B cell (primary cell): ENCODE measurements around the gene CAVIN2. TPM values are rescaled to one million over a fixed set of nuclear protein-coding genes. Genes with fewer than 3 reads are reported as not detected.

ENCODE experiments used
- ATAC-seq: fragments of 200-7000 bp; cut with Tn5 transposase; one replicate; pipeline ENCODE4 v1.10.0; 2021; ENCODE audit warnings: low read depth, mild to moderate bottlenecking, moderate number of reproducible peaks, moderate library complexity
- CTCF ChIA-PET: fragments of 350-600 bp; sonication (Branson Sonifier 250); formaldehyde crosslinking; loops from one replicate; lab custom pipeline; 2021; ENCODE audit warnings: antibody characterized with exemption, inconsistent platforms; lab: Charles Lee
- POLR2A ChIA-PET: fragments of 350-600 bp; sonication (Branson Sonifier 250); formaldehyde crosslinking; loops from one replicate; lab custom pipeline; 2021; ENCODE audit warnings: antibody characterized with exemption; lab: Charles Lee
- DNase-seq: peaks from one replicate; pipeline ENCODE4 v3.0.0; 2013
- H2AFZ ChIP-seq: 2 replicates; pipeline ENCODE4 v1.6.1; 2012; ENCODE audit warnings: mild to moderate bottlenecking, low read depth, low read length; ENCODE audit not compliant: insufficient read depth, poor library complexity, severe bottlenecking
- H3K27ac ChIP-seq, 2 donors: 1 replicate in 1 of 2; 2 replicates in 1 of 2; pipeline ENCODE4 v1.5.1; 2012 to 2013; ENCODE audit warnings: low read length in 2 of 2, mild to moderate bottlenecking in 2 of 2, moderate library complexity in 1 of 2
- H3K27me3 ChIP-seq, 4 experiments: fragments of 200-600 bp in 1 of 4; sonication (generic) in 1 of 4; replicated peaks in 1 of 4; 1 replicate in 2 of 4; 2 replicates in 2 of 4; pipeline versions ENCODE4 v1.6.1 to v1.7.0; 2013 to 2016; ENCODE audit warnings: low read length in 3 of 4, mild to moderate bottlenecking in 2 of 4, mixed read lengths in 1 of 4, moderate library complexity in 1 of 4; ENCODE audit not compliant: insufficient read depth in 4 of 4, control insufficient read depth in 3 of 4; ENCODE audit errors: control extremely low read depth in 1 of 4
- H3K36me3 ChIP-seq, 2 experiments: replicated peaks in 1 of 2; 1 replicate in 1 of 2; 2 replicates in 1 of 2; pipeline versions ENCODE4 v1.6.1 to v1.7.1; 2013; ENCODE audit warnings: low read length in 1 of 2; ENCODE audit not compliant: insufficient read depth in 2 of 2, control insufficient read depth in 1 of 2; ENCODE audit errors: control extremely low read depth in 1 of 2, extremely low read depth in 1 of 2
- H3K4me1 ChIP-seq, 2 donors: fragments of 200-600 bp in 1 of 2; sonication (generic) in 1 of 2; 1 replicate in 1 of 2; 2 replicates in 1 of 2; pipeline versions ENCODE4 v1.5.1 to v1.6.1; 2013 to 2017; ENCODE audit warnings: low read length in 2 of 2; ENCODE audit not compliant: control insufficient read depth in 2 of 2, insufficient read depth in 2 of 2
- H3K4me2 ChIP-seq: replicated peaks from 2 replicates; pipeline ENCODE3; 2012; ENCODE audit warnings: mild to moderate bottlenecking, low read depth, low read length; ENCODE audit not compliant: poor library complexity, severe bottlenecking
- H3K4me3 ChIP-seq, 5 experiments: fragments of 200-600 bp in 1 of 5; sonication (generic) in 1 of 5; 1 replicate in 3 of 5; 2 replicates in 2 of 5; pipeline versions ENCODE4 v1.5.1 to v1.7.0; 2011 to 2016; ENCODE audit warnings: low read length in 4 of 5, mild to moderate bottlenecking in 4 of 5, low read depth in 2 of 5, control low read depth in 1 of 5, moderate library complexity in 1 of 5; ENCODE audit not compliant: insufficient read depth in 1 of 5; ENCODE audit errors: control extremely low read depth in 1 of 5, extremely low read depth in 1 of 5
- H3K79me2 ChIP-seq: fragments of 200-600 bp; sonication (generic); one replicate; pipeline ENCODE4 v1.6.0; 2016; ENCODE audit warnings: low read length; ENCODE audit not compliant: control insufficient read depth, insufficient read depth
- H3K9ac ChIP-seq: fragments of 200-600 bp; sonication (generic); 2 replicates; pipeline ENCODE4 v1.6.1; 2017; ENCODE audit warnings: mild to moderate bottlenecking, low read length, moderate library complexity
- H3K9me3 ChIP-seq, 3 donors: one replicate each; pipeline versions ENCODE4 v1.6.1 to v1.7.1; 2013; ENCODE audit warnings: low read length in 2 of 3; ENCODE audit not compliant: control insufficient read depth in 2 of 3, insufficient read depth in 1 of 3; ENCODE audit errors: control extremely low read depth in 1 of 3
- H4K20me1 ChIP-seq: 2 replicates; pipeline ENCODE4 v1.6.0; 2012; ENCODE audit warnings: mild to moderate bottlenecking, low read length; ENCODE audit not compliant: insufficient read depth, control insufficient read depth, poor library complexity, severe bottlenecking
- H3K27ac Mint-ChIP-seq: one replicate; pipeline ENCODE4 v1.8.0; 2021; ENCODE audit warnings: mixed read lengths
- H3K27me3 Mint-ChIP-seq: one replicate; pipeline ENCODE4 v1.8.0; 2021; ENCODE audit warnings: mixed read lengths
- H3K4me1 Mint-ChIP-seq: one replicate; pipeline ENCODE4 v1.8.0; 2021; ENCODE audit warnings: mixed read lengths
- H3K4me3 Mint-ChIP-seq: one replicate; pipeline ENCODE4 v1.8.0; 2021; ENCODE audit warnings: mixed read lengths
- H3K9me3 Mint-ChIP-seq: one replicate; pipeline ENCODE4 v1.8.0; 2022; ENCODE audit warnings: mixed read lengths; ENCODE audit not compliant: insufficient read depth
- EZH2 ChIP-seq: IDR thresholded peaks from 2 replicates; pipeline ENCODE4 v1.6.1; 2012; ENCODE audit warnings: borderline replicate concordance, low read depth, mild to moderate bottlenecking, moderate library complexity, low read length; ENCODE audit not compliant: insufficient read depth, poor library complexity, severe bottlenecking
- WGBS: methylation state at CpG from one replicate; pipeline ENCODE4 v1.1.5; 2013; ENCODE audit warnings: missing lambda C conversion rate; ENCODE audit not compliant: insufficient coverage; 5-methylcytosine and 5-hydroxymethylcytosine counted together
- intact Hi-C: fragments of 100-400 bp; cut with micrococcal nuclease; formaldehyde crosslinking; loops from one replicate; pipeline ENCODE4 v1.10.0; 2022
- polyA plus RNA-seq: library from polyadenylated mRNA; depleted of rRNA; stranded (reverse); fragments of >200 nt; gene quantifications from 2 replicates; pipeline ENCODE4 v1.2.3, GENCODE V29; 2012
- total RNA-seq, 2 donors: library from RNA; stranded (reverse); fragments of 120-200 nt in 1 of 2; gene quantifications; 1 replicate in 1 of 2; 2 replicates in 1 of 2; pipeline versions ENCODE4 v1.2.3 to v1.2.4, GENCODE V29; 2013 to 2022
- TF ChIP-seq, protein P1 (sequence below): fragments of 200-600 bp; IDR thresholded peaks from one replicate; pipeline ENCODE4 v1.8.0; 2022; ENCODE audit warnings: antibody characterized with exemption, mild to moderate bottlenecking

Gene CAVIN2
- total and polyA plus RNA-seq, 2 donors (not counting 1 experiment from before 2014, with no cell fraction given) = 0.15 TPM; not detected in 1

DNA sequence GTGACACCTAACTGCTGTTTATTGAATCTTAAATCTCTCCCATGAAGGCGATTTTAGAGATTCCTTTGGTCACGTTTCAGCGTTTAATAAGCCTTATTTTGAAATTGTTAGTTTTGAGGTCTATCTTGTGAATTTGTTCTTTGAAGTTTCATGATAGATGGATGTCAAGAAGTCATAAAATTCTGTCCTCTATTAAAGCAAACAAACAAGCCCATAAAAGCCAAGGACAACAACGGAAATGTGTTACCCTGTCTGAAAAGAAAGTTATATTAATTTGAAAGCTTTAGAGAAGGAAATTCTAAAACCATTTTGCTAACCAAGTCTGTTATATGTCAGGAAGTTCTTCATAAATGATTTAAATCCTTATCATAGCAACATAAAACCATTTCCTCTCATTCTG lies 7.0 kb upstream of the CAVIN2 start:
- Mint-ChIP-seq H3K9me3 (no peaks in the 10 kb centered on the region), H3K4me3 (no peak overlapping the region), H3K27me3 (peaks cover 15% of the 10 kb centered on the region), H3K4me1 (no peaks in the 10 kb centered on the region), H3K27ac (no peak overlapping the region)
- Histone ChIP-seq H3K27ac (no peak overlapping the region), H3K9ac (no peak overlapping the region), H2AFZ (no peak overlapping the region), H3K4me1 (no peaks in the 10 kb centered on the region), H4K20me1 (no peaks in the 10 kb centered on the region), H3K36me3 (no peaks in the 10 kb centered on the region), H3K79me2 (no peaks in the 10 kb centered on the region), H3K4me2 (no peak overlapping the region), H3K9me3 (no peaks in the 10 kb centered on the region), H3K4me3 (no peak overlapping the region), H3K27me3 (no peaks in the 10 kb centered on the region)
- WGBS = no CpG with 5 or more reads among the region's 4 CpGs
- intact Hi-C loops = no loop called here
- POLR2A ChIA-PET = no interaction called here
- ATAC-seq = no peak
- CTCF ChIA-PET = no interaction called here
- no peak for DNase-seq
- no peak for TF ChIP-seq EZH2
- TF ChIP-seq, protein P1, sequence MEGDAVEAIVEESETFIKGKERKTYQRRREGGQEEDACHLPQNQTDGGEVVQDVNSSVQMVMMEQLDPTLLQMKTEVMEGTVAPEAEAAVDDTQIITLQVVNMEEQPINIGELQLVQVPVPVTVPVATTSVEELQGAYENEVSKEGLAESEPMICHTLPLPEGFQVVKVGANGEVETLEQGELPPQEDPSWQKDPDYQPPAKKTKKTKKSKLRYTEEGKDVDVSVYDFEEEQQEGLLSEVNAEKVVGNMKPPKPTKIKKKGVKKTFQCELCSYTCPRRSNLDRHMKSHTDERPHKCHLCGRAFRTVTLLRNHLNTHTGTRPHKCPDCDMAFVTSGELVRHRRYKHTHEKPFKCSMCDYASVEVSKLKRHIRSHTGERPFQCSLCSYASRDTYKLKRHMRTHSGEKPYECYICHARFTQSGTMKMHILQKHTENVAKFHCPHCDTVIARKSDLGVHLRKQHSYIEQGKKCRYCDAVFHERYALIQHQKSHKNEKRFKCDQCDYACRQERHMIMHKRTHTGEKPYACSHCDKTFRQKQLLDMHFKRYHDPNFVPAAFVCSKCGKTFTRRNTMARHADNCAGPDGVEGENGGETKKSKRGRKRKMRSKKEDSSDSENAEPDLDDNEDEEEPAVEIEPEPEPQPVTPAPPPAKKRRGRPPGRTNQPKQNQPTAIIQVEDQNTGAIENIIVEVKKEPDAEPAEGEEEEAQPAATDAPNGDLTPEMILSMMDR = no peak

DNA sequence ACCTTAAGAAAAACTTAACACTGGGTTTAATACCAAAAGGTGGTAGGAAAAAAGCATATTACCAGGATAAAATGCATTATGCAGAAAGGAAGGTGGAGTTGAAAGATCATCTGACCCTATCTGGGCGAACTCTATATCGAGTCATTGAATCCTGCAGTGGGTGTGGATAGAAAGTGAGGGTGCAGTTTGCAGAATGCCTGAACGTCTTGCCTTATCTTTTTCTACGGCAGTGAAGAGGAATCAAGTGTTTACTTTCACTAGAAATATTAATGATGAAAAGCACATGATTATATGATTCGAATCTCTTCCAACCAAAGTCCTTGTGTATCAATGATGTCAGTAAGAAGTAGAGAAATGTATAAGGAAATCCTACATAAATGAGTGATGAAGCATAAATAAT lies 4.3 kb upstream of the CAVIN2 start:
- H3K27ac ChIP-seq = no peak overlapping the region
- peaks cover under 1% of the 10 kb centered on the region for H3K4me1 Mint-ChIP-seq
- H3K4me3 ChIP-seq = no peak overlapping the region
- peaks cover 0 to 5% of the 10 kb centered on the region in 2 donors for H3K4me1 ChIP-seq
- H3K9me3 ChIP-seq = no peaks in the 10 kb centered on the region
- no peak overlapping the region for H3K4me2 ChIP-seq
- 89% methylated on average over 2 of the region's 5 CpGs for WGBS
- H3K4me3 Mint-ChIP-seq = no peak overlapping the region
- no peaks in the 10 kb centered on the region for H4K20me1 ChIP-seq
- TF ChIP-seq, protein P1 = no peak
- TF ChIP-seq EZH2 = no peak
- no peak overlapping the region for H3K9ac ChIP-seq
- no peaks in the 10 kb centered on the region for H3K79me2 ChIP-seq
- H3K27me3 Mint-ChIP-seq = peaks cover 32% of the 10 kb centered on the region
- H3K36me3 ChIP-seq = no peaks in the 10 kb centered on the region
- no peaks in the 10 kb centered on the region for H3K9me3 Mint-ChIP-seq
- ATAC-seq (no peak), DNase-seq (no peak)
- H3K27ac Mint-ChIP-seq = no peak overlapping the region
- peaks cover 0 to 10% (median 0%) of the 10 kb centered on the region in 4 experiments for H3K27me3 ChIP-seq
- ChIA-PET POLR2A (no interaction called here), CTCF (no interaction called here)
- intact Hi-C loops = no loop called here
- no peak overlapping the region for H2AFZ ChIP-seq
